ENCODE measurements around the gene SRGAP2B. TPM values are rescaled to one million over a fixed set of nuclear protein-coding genes. Genes with fewer than 3 reads are reported as not detected.
"Not testable (repeated sequence)": the region's sequence is repeated elsewhere in the genome, so short reads cannot be mapped to it uniquely, and the experiment has no call there.

Gene SRGAP2B
- total and polyA plus RNA-seq, 4 donors = 5.8 to 49.8 (median 25.3) TPM

DNA sequence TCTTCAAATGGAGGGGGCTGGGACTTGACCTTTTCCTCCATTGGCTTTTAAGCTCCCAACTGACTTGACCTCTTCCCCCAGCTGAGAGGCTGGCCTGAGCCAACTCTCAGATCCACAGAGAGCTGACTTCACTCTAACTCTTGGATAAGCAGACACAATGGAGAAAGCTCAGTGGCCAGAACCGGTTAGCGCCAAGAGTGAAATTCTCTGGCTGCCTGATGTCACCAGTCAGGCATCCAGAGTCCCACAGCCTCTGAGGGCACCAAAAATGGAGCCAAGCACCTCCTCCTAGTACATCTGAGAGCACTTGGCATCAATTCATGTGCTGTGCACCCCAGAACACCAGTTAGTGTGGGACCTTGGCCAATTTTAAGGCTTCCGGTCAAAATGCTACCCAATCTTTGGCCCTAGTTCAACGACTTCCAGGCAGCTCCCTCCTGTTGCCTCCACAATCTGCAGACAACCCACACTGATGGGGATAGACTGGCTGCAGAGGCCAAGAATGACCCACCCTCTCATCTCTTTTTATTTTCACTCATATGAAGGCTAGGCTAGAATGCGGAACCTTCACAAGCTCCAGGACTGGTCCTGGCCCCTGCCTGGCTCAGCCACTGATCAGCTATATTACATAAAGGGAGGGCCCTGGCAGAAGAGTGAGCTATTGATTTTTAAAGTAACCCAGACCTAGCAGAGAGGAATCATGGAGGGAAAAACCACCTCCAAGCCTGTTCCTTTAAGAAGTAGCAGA, 200.5 kb downstream of the SRGAP2B start:
- not testable (repeated sequence) for H3K4me3 ChIP-seq; DNase-seq; H3K4me1 ChIP-seq (ENCODE audit: control insufficient read depth in 5 of 5, insufficient read depth in 5 of 5, low read length in 5 of 5); H3K9ac ChIP-seq (ENCODE audit: insufficient read depth in 1 of 2, low read length in 2 of 2); H3K9me3 ChIP-seq (ENCODE audit: control insufficient read depth in 4 of 4, insufficient read depth in 3 of 4, low read length in 3 of 4); H3K27me3 ChIP-seq (ENCODE audit: control insufficient read depth in 3 of 3, insufficient read depth in 3 of 3, low read length in 2 of 3); H3K27ac ChIP-seq (ENCODE audit: low read depth in 1 of 2, low read length in 1 of 2); H3K36me3 ChIP-seq (ENCODE audit: control insufficient read depth in 4 of 4, insufficient read depth in 4 of 4, low read length in 4 of 4)
- peak; percentile 71 for ATAC-seq (ENCODE audit: insufficient read depth, low FRiP score)
- WGBS, 2 donors = no CpG with 5 or more reads among the region's 5 CpGs

DNA sequence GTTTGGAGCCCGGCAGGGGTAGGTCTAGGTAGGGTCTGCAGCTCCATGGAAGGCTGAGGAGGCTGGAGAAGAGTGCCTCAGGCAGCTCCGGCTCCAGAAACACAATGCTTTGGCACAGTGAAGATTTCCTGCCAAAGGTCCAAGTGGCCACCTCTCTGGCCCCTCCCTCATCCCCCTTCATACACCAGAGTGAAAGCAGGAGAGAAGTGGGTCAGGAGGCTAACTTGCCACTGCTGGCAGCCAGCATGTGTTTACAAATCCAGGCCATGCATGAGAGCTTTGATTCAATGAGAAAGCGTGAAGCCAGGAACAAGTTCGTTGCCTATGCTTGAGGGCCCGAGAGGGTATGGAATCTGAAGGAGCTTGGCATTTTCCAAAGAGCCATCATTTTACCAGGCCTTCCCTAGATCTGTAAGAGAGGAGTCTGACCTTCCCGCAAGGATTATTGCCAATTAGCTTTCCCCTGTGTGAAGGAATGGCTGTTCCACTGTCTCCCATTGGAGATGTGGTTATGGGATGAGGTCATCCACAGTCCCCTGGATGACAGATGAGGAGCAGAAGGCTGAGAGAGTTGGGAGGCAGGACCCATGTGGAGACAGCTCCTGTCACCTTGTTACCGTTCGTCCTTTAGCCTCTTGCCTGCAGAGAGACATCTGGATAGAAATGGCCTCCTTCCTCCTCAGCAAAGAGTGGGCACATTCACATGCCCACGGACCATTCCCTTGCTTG, 201.3 kb downstream of the SRGAP2B start:
- ATAC-seq (ENCODE audit: insufficient read depth, low FRiP score); DNase-seq: not testable (repeated sequence)

DNA sequence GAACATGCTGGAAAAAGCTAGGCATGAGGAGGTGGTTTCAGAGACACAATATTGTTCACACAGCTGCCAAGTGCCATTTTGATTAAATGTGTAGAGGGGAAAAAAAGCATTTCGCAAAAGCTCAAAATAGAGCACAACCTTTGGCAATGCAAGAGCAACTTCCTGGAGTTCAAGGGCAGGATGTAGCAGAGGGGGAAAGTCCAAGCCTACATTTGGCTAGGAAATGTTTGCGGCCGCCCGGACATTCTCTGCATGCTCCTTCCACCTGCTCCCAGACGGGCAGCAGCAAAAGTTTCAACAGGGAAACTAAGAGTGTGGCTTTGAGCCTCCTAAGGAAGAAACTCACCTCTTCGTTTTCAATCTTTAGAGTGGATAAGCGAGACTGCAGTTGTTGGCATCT, 202.1 kb downstream of the SRGAP2B start:
- H3K9ac ChIP-seq (ENCODE audit: insufficient read depth in 1 of 2, low read length in 2 of 2); H3K9me3 ChIP-seq (ENCODE audit: control insufficient read depth in 4 of 4, insufficient read depth in 3 of 4, low read length in 3 of 4); DNase-seq; ATAC-seq (ENCODE audit: insufficient read depth, low FRiP score); H3K27ac ChIP-seq (ENCODE audit: low read depth in 1 of 2, low read length in 1 of 2); H3K36me3 ChIP-seq (ENCODE audit: control insufficient read depth in 4 of 4, insufficient read depth in 4 of 4, low read length in 4 of 4); H3K27me3 ChIP-seq (ENCODE audit: control insufficient read depth in 3 of 3, insufficient read depth in 3 of 3, low read length in 2 of 3); H3K4me3 ChIP-seq; H3K4me1 ChIP-seq (ENCODE audit: control insufficient read depth in 5 of 5, insufficient read depth in 5 of 5, low read length in 5 of 5): not testable (repeated sequence)
- no CpG with 5 or more reads among the region's 7 CpGs for WGBS, 2 donors

More for the DNA sequence above, 201.3 kb downstream of the SRGAP2B start:
- H3K27ac ChIP-seq (ENCODE audit: low read depth in 1 of 2, low read length in 1 of 2); H3K36me3 ChIP-seq (ENCODE audit: control insufficient read depth in 4 of 4, insufficient read depth in 4 of 4, low read length in 4 of 4); H3K27me3 ChIP-seq (ENCODE audit: control insufficient read depth in 3 of 3, insufficient read depth in 3 of 3, low read length in 2 of 3); H3K9me3 ChIP-seq (ENCODE audit: control insufficient read depth in 4 of 4, insufficient read depth in 3 of 4, low read length in 3 of 4); H3K9ac ChIP-seq (ENCODE audit: insufficient read depth in 1 of 2, low read length in 2 of 2); H3K4me1 ChIP-seq (ENCODE audit: control insufficient read depth in 5 of 5, insufficient read depth in 5 of 5, low read length in 5 of 5); H3K4me3 ChIP-seq: not testable (repeated sequence)
- 47 to 50% methylated on average over 3 of the region's 9 CpGs for WGBS, 2 donors

GRCh38 chr1:144889450-144890115, 205.5 kb downstream of the SRGAP2B start:
- H3K4me3 ChIP-seq; H3K36me3 ChIP-seq (ENCODE audit: control insufficient read depth in 4 of 4, insufficient read depth in 4 of 4, low read length in 4 of 4); H3K27ac ChIP-seq (ENCODE audit: low read depth in 1 of 2, low read length in 1 of 2); H3K9ac ChIP-seq (ENCODE audit: insufficient read depth in 1 of 2, low read length in 2 of 2); H3K9me3 ChIP-seq (ENCODE audit: control insufficient read depth in 4 of 4, insufficient read depth in 3 of 4, low read length in 3 of 4); H3K4me1 ChIP-seq (ENCODE audit: control insufficient read depth in 5 of 5, insufficient read depth in 5 of 5, low read length in 5 of 5); H3K27me3 ChIP-seq (ENCODE audit: control insufficient read depth in 3 of 3, insufficient read depth in 3 of 3, low read length in 2 of 3); ATAC-seq (ENCODE audit: insufficient read depth, low FRiP score); DNase-seq: not testable (repeated sequence)
- no CpG with 5 or more reads among the region's 3 CpGs for WGBS, 2 donors

DNA sequence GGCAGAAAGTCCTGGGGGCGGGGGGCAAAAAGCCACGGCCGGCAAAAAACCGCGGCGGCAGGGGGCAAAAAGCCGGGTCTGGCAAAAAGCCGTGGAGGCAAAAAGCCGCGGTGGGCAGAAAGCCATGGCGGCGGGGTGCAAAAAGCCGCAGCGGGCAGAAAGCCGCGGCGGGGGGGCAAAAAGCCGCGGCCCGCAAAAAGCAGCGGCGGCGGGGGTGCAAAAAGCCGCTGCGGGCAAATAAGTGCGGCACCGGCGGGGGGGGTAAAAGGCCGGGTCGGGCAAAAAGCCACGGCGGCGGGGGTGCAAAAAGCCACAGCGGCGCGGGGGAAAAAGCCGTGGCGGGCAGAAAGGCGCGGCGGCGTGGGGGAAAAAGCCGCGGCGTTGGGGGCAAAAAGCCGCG, 212.1 kb downstream of the SRGAP2B start:
- H3K9me3 ChIP-seq (ENCODE audit: control insufficient read depth in 4 of 4, insufficient read depth in 3 of 4, low read length in 3 of 4); H3K9ac ChIP-seq (ENCODE audit: insufficient read depth in 1 of 2, low read length in 2 of 2); H3K27ac ChIP-seq (ENCODE audit: low read depth in 1 of 2, low read length in 1 of 2); H3K4me3 ChIP-seq; H3K4me1 ChIP-seq (ENCODE audit: control insufficient read depth in 5 of 5, insufficient read depth in 5 of 5, low read length in 5 of 5); H3K27me3 ChIP-seq (ENCODE audit: control insufficient read depth in 3 of 3, insufficient read depth in 3 of 3, low read length in 2 of 3); ATAC-seq (ENCODE audit: insufficient read depth, low FRiP score); H3K36me3 ChIP-seq (ENCODE audit: control insufficient read depth in 4 of 4, insufficient read depth in 4 of 4, low read length in 4 of 4): not testable (repeated sequence)
- DNase-seq = peak in 2 of 3 donors; percentile 2
- 1 to 2% methylated on average over 23 to 47 of the region's 47 CpGs for WGBS, 2 donors

DNA sequence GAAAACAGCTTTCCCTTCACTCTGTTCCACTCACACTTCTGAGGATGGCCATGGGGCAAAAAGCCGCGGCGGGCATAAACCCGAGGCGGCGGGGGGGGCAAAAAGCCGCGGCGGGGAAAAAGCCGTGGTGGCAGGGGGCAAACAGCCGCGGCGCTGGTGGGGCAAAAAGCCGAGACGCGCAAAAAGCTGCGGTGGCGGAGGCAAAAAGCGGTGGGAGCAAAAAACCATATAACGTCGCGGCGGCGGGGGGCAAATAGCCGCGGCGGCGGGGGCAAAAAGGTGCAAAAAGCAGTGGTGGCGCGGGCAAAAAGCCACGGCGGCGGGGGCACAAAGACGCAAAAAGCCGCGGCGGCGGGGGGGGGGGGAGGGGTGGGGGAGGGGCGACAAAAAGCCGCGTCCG, 212.8 kb downstream of the SRGAP2B start:
- WGBS, 2 donors = 0 to 2% methylated on average over 3 to 18 of the region's 42 CpGs
- not testable (repeated sequence) for H3K4me3 ChIP-seq; DNase-seq; H3K9ac ChIP-seq (ENCODE audit: insufficient read depth in 1 of 2, low read length in 2 of 2); H3K27ac ChIP-seq (ENCODE audit: low read depth in 1 of 2, low read length in 1 of 2); H3K4me1 ChIP-seq (ENCODE audit: control insufficient read depth in 5 of 5, insufficient read depth in 5 of 5, low read length in 5 of 5); H3K9me3 ChIP-seq (ENCODE audit: control insufficient read depth in 4 of 4, insufficient read depth in 3 of 4, low read length in 3 of 4); ATAC-seq (ENCODE audit: insufficient read depth, low FRiP score); H3K36me3 ChIP-seq (ENCODE audit: control insufficient read depth in 4 of 4, insufficient read depth in 4 of 4, low read length in 4 of 4); H3K27me3 ChIP-seq (ENCODE audit: control insufficient read depth in 3 of 3, insufficient read depth in 3 of 3, low read length in 2 of 3)

- not testable (repeated sequence) for H3K9me3 ChIP-seq (ENCODE audit: control insufficient read depth in 4 of 4, insufficient read depth in 3 of 4, low read length in 3 of 4); H3K4me3 ChIP-seq; H3K27me3 ChIP-seq (ENCODE audit: control insufficient read depth in 3 of 3, insufficient read depth in 3 of 3, low read length in 2 of 3); ATAC-seq (ENCODE audit: insufficient read depth, low FRiP score); H3K36me3 ChIP-seq (ENCODE audit: control insufficient read depth in 4 of 4, insufficient read depth in 4 of 4, low read length in 4 of 4); H3K4me1 ChIP-seq (ENCODE audit: control insufficient read depth in 5 of 5, insufficient read depth in 5 of 5, low read length in 5 of 5); DNase-seq; H3K27ac ChIP-seq (ENCODE audit: low read depth in 1 of 2, low read length in 1 of 2); H3K9ac ChIP-seq (ENCODE audit: insufficient read depth in 1 of 2, low read length in 2 of 2)
- WGBS, 2 donors = 71 to 73% methylated on average over 3 of the region's 3 CpGs
These were observed 236.5 kb downstream of the SRGAP2B start for GRCh38 chr1:144858607-144859006.
